22Rv1 (cell line): ENCODE data around the gene BEX4.

Experiments
- H3K27ac ChIP-seq: fragments of 450-650 bp; 2 replicates; pipeline ENCODE4 v1.5.1; 2017
- ZFX ChIP-seq: fragments of 450-650 bp; IDR thresholded peaks from 2 replicates; pipeline ENCODE4 v1.6.1; 2017; ENCODE audit warnings: antibody characterized with exemption, borderline replicate concordance
- TF ChIP-seq, protein P1 (sequence below): fragments of 450-650 bp; IDR thresholded peaks from 2 replicates; pipeline ENCODE4 v1.5.1; 2017; ENCODE audit warnings: mild to moderate bottlenecking

BEX4 gene

DNA sequence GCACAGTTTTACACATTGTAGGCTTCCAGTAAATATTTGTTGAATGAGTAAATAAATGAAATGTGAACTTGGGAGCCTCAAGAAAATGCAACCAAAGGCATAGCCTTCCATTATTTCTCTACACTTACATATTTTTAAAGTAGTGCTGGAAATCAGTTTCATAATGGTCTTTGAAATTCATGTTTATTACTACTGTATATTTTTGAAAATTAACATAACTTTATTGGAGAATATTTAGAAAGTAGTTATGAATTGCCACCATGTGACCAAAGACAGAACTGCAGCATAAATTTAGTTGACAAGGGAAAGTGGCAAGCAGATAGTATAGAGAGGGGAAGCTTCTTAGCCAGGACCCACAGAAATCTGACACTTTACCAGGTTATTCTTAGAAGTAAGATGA lies 33.6 kb downstream of the BEX4 start:
- no peak for TF ChIP-seq ZFX
- TF ChIP-seq, protein P1, sequence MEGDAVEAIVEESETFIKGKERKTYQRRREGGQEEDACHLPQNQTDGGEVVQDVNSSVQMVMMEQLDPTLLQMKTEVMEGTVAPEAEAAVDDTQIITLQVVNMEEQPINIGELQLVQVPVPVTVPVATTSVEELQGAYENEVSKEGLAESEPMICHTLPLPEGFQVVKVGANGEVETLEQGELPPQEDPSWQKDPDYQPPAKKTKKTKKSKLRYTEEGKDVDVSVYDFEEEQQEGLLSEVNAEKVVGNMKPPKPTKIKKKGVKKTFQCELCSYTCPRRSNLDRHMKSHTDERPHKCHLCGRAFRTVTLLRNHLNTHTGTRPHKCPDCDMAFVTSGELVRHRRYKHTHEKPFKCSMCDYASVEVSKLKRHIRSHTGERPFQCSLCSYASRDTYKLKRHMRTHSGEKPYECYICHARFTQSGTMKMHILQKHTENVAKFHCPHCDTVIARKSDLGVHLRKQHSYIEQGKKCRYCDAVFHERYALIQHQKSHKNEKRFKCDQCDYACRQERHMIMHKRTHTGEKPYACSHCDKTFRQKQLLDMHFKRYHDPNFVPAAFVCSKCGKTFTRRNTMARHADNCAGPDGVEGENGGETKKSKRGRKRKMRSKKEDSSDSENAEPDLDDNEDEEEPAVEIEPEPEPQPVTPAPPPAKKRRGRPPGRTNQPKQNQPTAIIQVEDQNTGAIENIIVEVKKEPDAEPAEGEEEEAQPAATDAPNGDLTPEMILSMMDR, result peak; percentile 47
- H3K27ac ChIP-seq, result no peak overlapping the region

DNA sequence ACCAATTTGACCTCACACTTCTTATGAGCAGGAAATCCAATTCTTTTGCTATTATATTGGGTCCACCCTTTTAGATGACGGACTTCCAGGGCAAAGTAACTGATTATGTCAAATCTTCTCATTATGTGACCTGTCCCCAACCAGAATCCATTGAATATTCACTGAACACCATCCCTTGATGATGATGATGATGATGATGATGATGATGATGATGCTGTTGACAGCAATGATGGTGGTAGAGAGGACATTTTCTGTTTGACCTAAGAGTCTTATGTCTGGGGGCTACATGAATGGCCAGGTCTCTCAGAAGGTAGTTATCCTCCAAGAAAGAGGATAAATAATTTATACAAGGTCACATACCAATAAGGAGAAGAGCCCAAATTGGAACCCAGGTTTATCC lies 34.9 kb downstream of the BEX4 start:
- no peak for TF ChIP-seq ZFX
- TF ChIP-seq, protein P1, result no peak
- no peak overlapping the region for H3K27ac ChIP-seq

DNA sequence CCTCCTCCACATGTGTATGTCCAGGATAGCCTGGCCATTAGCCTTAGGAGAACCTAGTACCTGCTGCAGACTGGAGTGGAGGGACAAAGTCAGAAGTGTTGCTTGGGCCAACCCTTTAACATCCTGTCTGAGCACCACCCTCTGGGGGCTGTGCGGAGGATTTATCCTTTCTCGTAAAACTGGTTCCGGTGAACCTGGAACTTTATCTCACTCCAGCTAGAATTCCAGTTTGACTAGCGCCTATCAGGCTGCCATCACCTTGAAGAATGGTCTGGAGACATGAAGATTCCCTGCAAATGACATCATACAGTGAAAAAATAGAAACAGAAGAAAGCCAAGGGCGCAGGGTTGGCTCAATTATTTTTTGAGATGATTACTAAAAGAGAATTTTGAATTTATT lies 36.1 kb downstream of the BEX4 start:
- no peak for TF ChIP-seq ZFX
- TF ChIP-seq, protein P1, result no peak
- H3K27ac ChIP-seq, result no peak overlapping the region

DNA sequence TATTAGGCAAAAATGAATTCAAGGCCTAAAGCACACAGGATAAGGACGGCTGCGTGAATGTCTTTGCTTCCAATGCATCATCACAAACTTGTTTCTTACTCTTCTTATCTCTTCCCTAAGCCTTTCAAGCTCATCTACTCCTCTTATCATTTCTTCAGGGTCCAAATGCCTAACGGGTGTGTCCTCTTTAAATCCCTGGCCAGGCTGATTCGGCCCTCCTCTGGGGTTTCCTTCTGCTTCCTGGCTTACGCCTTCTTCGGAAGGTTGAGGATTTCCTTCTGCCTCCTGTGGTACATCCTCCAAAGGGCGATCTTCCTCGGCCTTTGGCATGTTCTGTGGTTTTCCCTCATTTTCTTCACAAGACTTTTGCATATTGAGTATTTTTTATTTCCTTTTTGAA lies 38.7 kb downstream of the BEX4 start:
- TF ChIP-seq, protein P1, result no peak
- no peak for TF ChIP-seq ZFX
- H3K27ac ChIP-seq, result peak overlapping the region; percentile 72

DNA sequence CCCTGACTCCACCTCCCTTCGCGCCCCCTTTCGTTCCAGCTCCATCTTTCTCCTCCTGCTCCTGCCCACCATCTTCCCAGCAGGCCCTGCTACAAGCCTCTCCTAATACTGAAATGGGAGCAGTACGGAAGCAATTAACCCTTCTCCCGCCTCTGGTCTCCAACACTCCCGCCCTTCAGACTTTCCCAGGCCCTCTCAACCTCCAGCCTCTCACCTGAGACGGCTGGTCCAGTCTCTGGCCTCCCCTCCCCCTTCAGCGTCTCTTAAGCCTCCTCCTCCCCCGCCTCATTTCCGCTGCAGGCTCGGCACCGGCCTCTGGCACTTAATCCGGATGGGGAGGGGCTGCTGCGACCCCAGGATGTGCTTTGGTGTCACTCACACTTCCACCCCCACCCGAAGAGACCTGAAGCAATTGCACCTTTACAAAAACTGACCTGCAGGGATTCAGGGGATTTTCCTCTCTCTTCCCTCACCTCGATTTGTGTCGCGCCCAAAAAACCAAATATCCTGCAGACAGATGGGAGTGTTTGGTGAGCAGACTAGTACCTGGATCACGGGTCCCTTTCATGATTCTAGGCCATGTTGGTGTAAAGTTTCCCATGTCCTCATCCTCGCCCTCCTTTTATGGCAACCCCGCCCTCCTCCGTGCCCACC lies 39.4 kb downstream of the BEX4 start:
- TF ChIP-seq, protein P1, result no peak
- TF ChIP-seq ZFX, result no peak
- peak overlapping the region; percentile 72 for H3K27ac ChIP-seq

DNA sequence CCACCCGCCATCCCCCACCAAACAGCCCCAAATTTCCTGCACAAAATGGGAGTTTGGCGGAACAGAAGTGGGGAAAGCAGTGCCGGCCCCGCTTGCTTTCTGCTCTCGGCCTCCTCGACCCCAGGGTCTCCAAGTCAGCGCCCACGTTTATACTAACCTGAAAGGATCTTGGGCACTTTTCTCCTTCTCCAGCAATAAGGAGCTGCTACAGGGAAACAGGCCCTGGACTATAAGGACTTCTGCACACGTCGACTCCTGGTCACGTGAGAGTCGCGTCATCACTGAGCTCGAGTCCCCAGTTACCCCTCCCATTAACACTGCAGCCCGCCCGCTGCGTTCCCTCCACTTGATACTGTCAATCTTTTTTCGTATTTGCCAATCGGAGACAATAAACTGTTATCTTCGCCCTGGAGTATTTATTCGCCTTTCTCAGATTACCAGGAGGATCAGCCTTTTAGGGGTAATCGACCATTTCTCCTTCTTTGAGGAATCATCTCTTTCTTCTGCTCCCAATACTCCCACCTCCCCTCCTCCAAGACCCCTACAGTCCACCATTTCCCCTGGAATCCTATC lies 40.1 kb downstream of the BEX4 start, which contains the start of gene TCEAL8:
Gene TCEAL8 (minus strand): TSS at position 235 of the 573 bp plus-strand sequence. CDS start 1,176 bp downstream, outside the sequence.
- TF ChIP-seq, protein P1, result no peak
- TF ChIP-seq ZFX, result no peak
- peak within 1 kb of the TSS; percentile 72 for H3K27ac ChIP-seq

DNA sequence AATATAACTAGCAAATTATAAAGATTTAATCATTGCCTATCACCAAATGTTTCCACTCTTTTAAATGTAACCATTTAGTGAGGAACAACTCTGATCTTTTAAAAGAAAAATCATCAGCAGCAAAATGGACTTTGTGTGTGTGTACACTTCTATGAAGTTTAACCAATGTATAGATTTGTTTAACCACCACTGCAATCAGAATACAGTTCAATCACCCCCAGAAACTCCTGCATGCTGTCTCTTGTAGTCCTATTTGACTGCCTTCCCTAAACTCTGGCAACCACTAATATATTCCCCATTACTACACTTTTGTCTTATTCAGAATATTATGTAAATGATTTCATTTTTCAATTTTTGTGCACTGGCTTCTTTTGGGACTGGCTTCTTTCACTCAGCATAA lies 41.7 kb downstream of the BEX4 start:
- TF ChIP-seq, protein P1, result no peak
- TF ChIP-seq ZFX, result no peak
- H3K27ac ChIP-seq, result no peak overlapping the region
